ENCODE data around the gene RWDD3.

Gene RWDD3

GRCh38 chr1:95284420-95284819 is 50.4 kb downstream of the RWDD3 start:
- TF ChIP-seq, protein P1, sequence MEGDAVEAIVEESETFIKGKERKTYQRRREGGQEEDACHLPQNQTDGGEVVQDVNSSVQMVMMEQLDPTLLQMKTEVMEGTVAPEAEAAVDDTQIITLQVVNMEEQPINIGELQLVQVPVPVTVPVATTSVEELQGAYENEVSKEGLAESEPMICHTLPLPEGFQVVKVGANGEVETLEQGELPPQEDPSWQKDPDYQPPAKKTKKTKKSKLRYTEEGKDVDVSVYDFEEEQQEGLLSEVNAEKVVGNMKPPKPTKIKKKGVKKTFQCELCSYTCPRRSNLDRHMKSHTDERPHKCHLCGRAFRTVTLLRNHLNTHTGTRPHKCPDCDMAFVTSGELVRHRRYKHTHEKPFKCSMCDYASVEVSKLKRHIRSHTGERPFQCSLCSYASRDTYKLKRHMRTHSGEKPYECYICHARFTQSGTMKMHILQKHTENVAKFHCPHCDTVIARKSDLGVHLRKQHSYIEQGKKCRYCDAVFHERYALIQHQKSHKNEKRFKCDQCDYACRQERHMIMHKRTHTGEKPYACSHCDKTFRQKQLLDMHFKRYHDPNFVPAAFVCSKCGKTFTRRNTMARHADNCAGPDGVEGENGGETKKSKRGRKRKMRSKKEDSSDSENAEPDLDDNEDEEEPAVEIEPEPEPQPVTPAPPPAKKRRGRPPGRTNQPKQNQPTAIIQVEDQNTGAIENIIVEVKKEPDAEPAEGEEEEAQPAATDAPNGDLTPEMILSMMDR (IDR thresholded peaks at IDR 0.05), result no peak

GRCh38 chr1:95286479-95286878 is 52.5 kb downstream of the RWDD3 start:
- TF ChIP-seq, protein P1 (IDR thresholded peaks at IDR 0.05), result no peak

GRCh38 chr1:95287081-95287480 is 53.1 kb downstream of the RWDD3 start:
- TF ChIP-seq, protein P1 (IDR thresholded peaks at IDR 0.05), result peak; percentile 35; the same call in 1 of the 2 replicates

- TF ChIP-seq, protein P1 (IDR thresholded peaks at IDR 0.05), result no peak
Observed at GRCh38 chr1:95287825-95288224, 53.8 kb downstream of the RWDD3 start.

Measured in LNCAP (cell line).